GM18907 (cell line): ENCODE measurements around the gene UTS2R.
"Not testable (repeated sequence)": the region's sequence is repeated elsewhere in the genome, so short reads cannot be mapped to it uniquely, and the experiment has no call there.

Experiments used
- ATAC-seq: cut with Tn5 transposase; IDR thresholded peaks from one replicate; pipeline ENCODE4 v1.9.1; 2021; ENCODE audit warnings: mild to moderate bottlenecking, moderate library complexity; ENCODE audit not compliant: unreplicated experiment

Gene UTS2R

GRCh38 chr17:82334204-82334621 is 37.4 kb upstream of the UTS2R start:
- no peak for ATAC-seq

- ATAC-seq: no peak
These were observed 36.8 kb upstream of the UTS2R start for GRCh38 chr17:82334622-82335394.

GRCh38 chr17:82338858-82339633 is 32.5 kb upstream of the UTS2R start:
- ATAC-seq: no peak

GRCh38 chr17:82339634-82340580 is 31.7 kb upstream of the UTS2R start:
- no peak for ATAC-seq

GRCh38 chr17:82342361-82343079 is 29.0 kb upstream of the UTS2R start:
- ATAC-seq: no peak

GRCh38 chr17:82343560-82343959 is 28.0 kb upstream of the UTS2R start:
- no peak for ATAC-seq

GRCh38 chr17:82344175-82344907 is 27.2 kb upstream of the UTS2R start:
- ATAC-seq: no peak

- ATAC-seq: no peak
These were observed 26.2 kb upstream of the UTS2R start for GRCh38 chr17:82345151-82345976.

GRCh38 chr17:82346342-82347300 is 24.9 kb upstream of the UTS2R start:
- ATAC-seq: no peak

GRCh38 chr17:82347994-82348393 is 23.6 kb upstream of the UTS2R start:
- not testable (repeated sequence) for ATAC-seq

- no peak for ATAC-seq
These were observed 23.1 kb upstream of the UTS2R start for GRCh38 chr17:82348434-82348833.

- no peak for ATAC-seq
These were observed 22.7 kb upstream of the UTS2R start for GRCh38 chr17:82348866-82349265.

- no peak for ATAC-seq
These were observed 22.3 kb upstream of the UTS2R start for GRCh38 chr17:82349287-82349701.

GRCh38 chr17:82350182-82351030 is 21.2 kb upstream of the UTS2R start:
- ATAC-seq: no peak

GRCh38 chr17:82351254-82351712 is 20.3 kb upstream of the UTS2R start:
- peak; percentile 65 for ATAC-seq

- ATAC-seq: peak; percentile 49
These were observed 19.7 kb upstream of the UTS2R start for GRCh38 chr17:82351713-82352488.
